ENCODE results near the gene TPP1.
A peak's percentile ranks its signal among the peaks of the same experiment; 100 is the strongest.

The TPP1 gene

GRCh38 chr11:6619004-6619745 is at the start of gene TPP1:
Gene TPP1 (minus strand): TSS chr11:6619422. CDS start chr11:6619400, 22 bp downstream.
- Histone ChIP-seq H3K27me3 (ENCODE audit: insufficient read depth, low read length, poor library complexity, severe bottlenecking) (no peaks in the 10 kb centered on the region), H3K4me1 (ENCODE audit: insufficient read depth, low read length, poor library complexity, severe bottlenecking) (peaks cover 18% of the 10 kb centered on the region), H3K9me3 (ENCODE audit: insufficient read depth, low read depth, low read length) (no peaks in the 10 kb centered on the region), H3K4me2 (ENCODE audit: low read depth, low read length, poor library complexity, severe bottlenecking) (peak within 1 kb of the TSS; percentile 92), H3K4me3 (ENCODE audit: low read length, poor library complexity, severe bottlenecking) (peak within 1 kb of the TSS; percentile 85), H2AFZ (ENCODE audit: low read length) (peak within 1 kb of the TSS; percentile 68), H4K20me1 (ENCODE audit: insufficient read depth, low read length, poor library complexity, severe bottlenecking) (no peaks in the 10 kb centered on the region), H3K9me2 (replicated peaks; ENCODE audit: low read depth, low read length) (no peaks in the 10 kb centered on the region), H3K79me2 (ENCODE audit: insufficient read depth, low read length) (peaks cover 6% of the 10 kb centered on the region; the same call in 1 of the 2 replicates), H3K36me3 (ENCODE audit: insufficient read depth, low read length) (no peaks in the 10 kb centered on the region), H3K9ac (ENCODE audit: low read depth, low read length, poor library complexity, severe bottlenecking) (peak within 1 kb of the TSS; percentile 63), H3F3A (ENCODE audit: low read depth) (no peaks in the 10 kb centered on the region)
- TF ChIP-seq CTCF (conservative IDR thresholded peaks at IDR 0.05; ENCODE audit: low read length): no peak
- TF ChIP-seq EZH2phosphoT487 (IDR thresholded peaks at IDR 0.05; ENCODE audit: borderline replicate concordance): no peak

GRCh38 chr11:6667733-6668374 is 48.6 kb upstream of the TPP1 start:
- Histone ChIP-seq H3K27me3 (ENCODE audit: insufficient read depth, low read length, poor library complexity, severe bottlenecking) (no peaks in the 10 kb centered on the region), H3K9me2 (replicated peaks; ENCODE audit: low read depth, low read length) (no peaks in the 10 kb centered on the region), H3K36me3 (ENCODE audit: insufficient read depth, low read length) (no peaks in the 10 kb centered on the region), H3F3A (ENCODE audit: low read depth) (no peaks in the 10 kb centered on the region; the same call in 1 of the 2 replicates), H4K20me1 (ENCODE audit: insufficient read depth, low read length, poor library complexity, severe bottlenecking) (no peaks in the 10 kb centered on the region), H3K4me3 (ENCODE audit: low read length, poor library complexity, severe bottlenecking) (no peak overlapping the region), H3K4me1 (ENCODE audit: insufficient read depth, low read length, poor library complexity, severe bottlenecking) (peaks cover 29% of the 10 kb centered on the region), H3K9me3 (ENCODE audit: insufficient read depth, low read depth, low read length) (no peaks in the 10 kb centered on the region), H3K9ac (ENCODE audit: low read depth, low read length, poor library complexity, severe bottlenecking) (no peak overlapping the region), H2AFZ (ENCODE audit: low read length) (peak overlapping the region; percentile 13; the same call in 1 of the 2 replicates), H3K4me2 (ENCODE audit: low read depth, low read length, poor library complexity, severe bottlenecking) (no peak overlapping the region), H3K79me2 (ENCODE audit: insufficient read depth, low read length) (no peaks in the 10 kb centered on the region)
- TF ChIP-seq CTCF (conservative IDR thresholded peaks at IDR 0.05; ENCODE audit: low read length) (peak; percentile 67), EZH2phosphoT487 (IDR thresholded peaks at IDR 0.05; ENCODE audit: borderline replicate concordance) (no peak)

DNA sequence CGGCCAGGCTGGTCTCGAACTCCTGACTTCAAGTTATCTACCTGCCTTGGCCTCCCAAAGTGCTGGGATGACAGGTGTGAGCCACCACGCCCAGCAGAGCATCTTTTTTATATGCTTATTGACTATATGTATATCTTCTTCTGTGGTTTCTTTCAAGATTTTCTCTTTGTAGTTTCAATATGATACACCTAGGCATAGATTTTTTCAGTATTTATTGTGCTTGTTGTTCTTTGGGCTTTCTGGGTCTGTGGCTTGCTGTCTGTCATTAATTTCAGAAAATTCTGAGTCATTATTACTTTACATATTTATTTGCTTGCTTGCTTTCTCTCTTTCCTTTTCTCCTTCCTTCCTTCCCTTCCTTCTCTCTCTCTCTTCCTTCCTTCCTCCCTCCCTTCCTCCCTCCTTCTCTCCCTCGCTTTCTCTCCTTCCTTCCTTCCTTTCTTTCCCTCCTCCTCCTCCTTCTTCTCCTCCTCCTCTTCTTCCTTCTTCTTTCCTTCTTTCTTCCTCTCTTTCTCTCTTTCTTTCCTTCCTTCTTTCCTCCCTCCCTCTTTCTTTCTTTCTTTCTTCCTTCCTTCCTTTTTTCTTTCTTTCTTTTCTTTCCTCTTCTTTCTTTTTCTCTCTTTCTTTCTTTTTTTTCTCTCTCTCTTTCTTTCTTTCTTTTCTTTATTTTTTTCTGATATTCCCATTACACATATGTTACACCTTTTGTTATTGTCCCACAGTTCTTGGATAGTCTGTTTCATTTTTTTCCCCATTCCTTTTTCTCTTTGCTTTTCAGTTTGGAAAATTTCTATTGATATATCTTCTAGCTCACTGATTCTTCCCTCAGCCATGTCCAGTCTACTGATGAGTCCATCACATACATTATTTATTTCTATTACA is 47.3 kb upstream of the TPP1 start:
- Histone ChIP-seq H3K9me3 (ENCODE audit: insufficient read depth, low read depth, low read length) (no peaks in the 10 kb centered on the region), H3K36me3 (ENCODE audit: insufficient read depth, low read length) (no peaks in the 10 kb centered on the region), H3K9me2 (replicated peaks; ENCODE audit: low read depth, low read length) (no peaks in the 10 kb centered on the region), H3K4me1 (ENCODE audit: insufficient read depth, low read length, poor library complexity, severe bottlenecking) (peaks cover 16% of the 10 kb centered on the region), H3F3A (ENCODE audit: low read depth) (no peaks in the 10 kb centered on the region; the same call in 1 of the 2 replicates), H3K9ac (ENCODE audit: low read depth, low read length, poor library complexity, severe bottlenecking) (no peak overlapping the region), H2AFZ (ENCODE audit: low read length) (no peak overlapping the region), H3K4me3 (ENCODE audit: low read length, poor library complexity, severe bottlenecking) (no peak overlapping the region), H3K27me3 (ENCODE audit: insufficient read depth, low read length, poor library complexity, severe bottlenecking) (no peaks in the 10 kb centered on the region), H3K79me2 (ENCODE audit: insufficient read depth, low read length) (no peaks in the 10 kb centered on the region), H4K20me1 (ENCODE audit: insufficient read depth, low read length, poor library complexity, severe bottlenecking) (no peaks in the 10 kb centered on the region), H3K4me2 (ENCODE audit: low read depth, low read length, poor library complexity, severe bottlenecking) (no peak overlapping the region)
- no peak for TF ChIP-seq CTCF (conservative IDR thresholded peaks at IDR 0.05; ENCODE audit: low read length)

Measured in Loucy (cell line).